GM21390 (cell line): ENCODE data around the gene GNAI3.

Experiments used
- ATAC-seq: cut with Tn5 transposase; IDR thresholded peaks from one replicate; pipeline ENCODE4 v1.9.1; 2021; ENCODE audit not compliant: unreplicated experiment

The GNAI3 gene

GRCh38 chr1:109523706-109524105 is 24.7 kb upstream of the GNAI3 start:
- no peak for ATAC-seq

- ATAC-seq: no peak
Observed at GRCh38 chr1:109527098-109527811, 21.2 kb upstream of the GNAI3 start.

GRCh38 chr1:109527846-109528695 is 20.3 kb upstream of the GNAI3 start:
- ATAC-seq: no peak

- ATAC-seq: no peak
Observed at GRCh38 chr1:109528712-109529111, 19.7 kb upstream of the GNAI3 start.

GRCh38 chr1:109529881-109530456 is 18.4 kb upstream of the GNAI3 start:
- ATAC-seq: no peak

- ATAC-seq: no peak
Observed at GRCh38 chr1:109530457-109531087, 17.8 kb upstream of the GNAI3 start.

- no peak for ATAC-seq
Observed at GRCh38 chr1:109531380-109531779, 17.0 kb upstream of the GNAI3 start.

- ATAC-seq: no peak
Observed at GRCh38 chr1:109531826-109532364, 16.5 kb upstream of the GNAI3 start.

- ATAC-seq: peak; percentile 72
Observed at GRCh38 chr1:109532365-109533136, 15.9 kb upstream of the GNAI3 start.

- no peak for ATAC-seq
Observed at GRCh38 chr1:109534307-109534858, 14.0 kb upstream of the GNAI3 start.

- ATAC-seq: no peak
Observed at GRCh38 chr1:109535481-109535880, 12.9 kb upstream of the GNAI3 start.

- no peak for ATAC-seq
Observed at GRCh38 chr1:109535971-109536491, 12.4 kb upstream of the GNAI3 start.

- no peak for ATAC-seq
Observed at GRCh38 chr1:109537450-109538178, 10.8 kb upstream of the GNAI3 start.

GRCh38 chr1:109538827-109539555 is 9.4 kb upstream of the GNAI3 start:
- no peak for ATAC-seq

GRCh38 chr1:109539676-109540075 is 8.7 kb upstream of the GNAI3 start, which contains the start of gene GPR61:
GPR61 (plus strand) TSS chr1:109539872; CDS start chr1:109543023, 3,151 bp downstream.
- no peak for ATAC-seq

GRCh38 chr1:109541102-109541501 is 7.3 kb upstream of the GNAI3 start:
- no peak for ATAC-seq

- ATAC-seq: no peak
Observed at GRCh38 chr1:109542657-109543056, 5.8 kb upstream of the GNAI3 start.

- ATAC-seq: no peak
Observed at GRCh38 chr1:109543283-109543987, 5.0 kb upstream of the GNAI3 start.
